IMR-90 (cell line): Measurements from ENCODE around the gene PLCL2. TPM values are rescaled to one million over a fixed set of nuclear protein-coding genes. Genes with fewer than 3 reads are reported as not detected.

ENCODE experiments used
- ATAC-seq: fragments of 200-7000 bp; cut with Tn5 transposase; 2 replicates; pipeline ENCODE4 v1.9.1; 2020; ENCODE audit warnings: low read depth, mild to moderate bottlenecking, moderate library complexity
- BruUV-seq: library from RNA; stranded (reverse); fragments of 400-500 nt; replicated peaks from 2 replicates; lab custom pipeline; 2021; lab: Mats Ljungman, UMichigan
- CTCF ChIA-PET: fragments of 300-600 bp; formaldehyde crosslinking; extraction: SDS; loops from one replicate; lab custom pipeline; 2021; ENCODE audit warnings: antibody characterized with exemption; lab: Yijun Ruan, JAX
- POLR2A ChIA-PET: fragments of 300-600 bp; sonication (Branson Sonifier 250); formaldehyde crosslinking; loops from one replicate; lab custom pipeline; 2022; ENCODE audit warnings: antibody characterized with exemption; ENCODE audit not compliant: unreplicated experiment; lab: Charles Lee
- DNase-seq: peaks from one replicate; pipeline ENCODE4 v3.0.0; 2013
- H2AFZ ChIP-seq: replicated peaks from 2 replicates; pipeline ENCODE3; 2013; ENCODE audit warnings: low read length, mild to moderate bottlenecking; ENCODE audit not compliant: poor library complexity
- H2AK5ac ChIP-seq: 2 replicates; pipeline ENCODE4 v1.6.1; 2013; ENCODE audit warnings: low read depth, low read length, inconsistent platforms
- H2AK9ac ChIP-seq: replicated peaks from 2 replicates; pipeline ENCODE3; 2013; ENCODE audit warnings: mild to moderate bottlenecking, low read depth, low read length, moderate library complexity; ENCODE audit not compliant: poor library complexity
- H2BK120ac ChIP-seq: 2 replicates; pipeline ENCODE4 v1.6.1; 2013; ENCODE audit warnings: low read depth, low read length, inconsistent platforms
- H2BK15ac ChIP-seq: 3 replicates; pipeline ENCODE4 v1.6.1; 2013; ENCODE audit warnings: low read depth, low read length, inconsistent platforms
- H2BK20ac ChIP-seq: 2 replicates; pipeline ENCODE4 v1.6.1; 2013; ENCODE audit warnings: low read depth, mild to moderate bottlenecking, inconsistent platforms, low read length, moderate library complexity
- H2BK5ac ChIP-seq: 2 replicates; pipeline ENCODE4 v1.6.1; 2013; ENCODE audit warnings: mild to moderate bottlenecking, low read depth, low read length, inconsistent platforms; ENCODE audit not compliant: poor library complexity, severe bottlenecking
- H3K14ac ChIP-seq: replicated peaks from 2 replicates; pipeline ENCODE4 v1.6.1; 2013; ENCODE audit warnings: low read depth, low read length, inconsistent platforms
- H3K18ac ChIP-seq: 2 replicates; pipeline ENCODE4 v1.6.1; 2013; ENCODE audit warnings: low read depth, low read length, control low read depth
- H3K23ac ChIP-seq: 2 replicates; pipeline ENCODE4 v1.6.1; 2013; ENCODE audit warnings: low read depth, low read length, inconsistent platforms
- H3K27ac ChIP-seq: 2 replicates; pipeline ENCODE4 v1.5.1; 2013; ENCODE audit warnings: mild to moderate bottlenecking, control low read depth, low read length; ENCODE audit not compliant: insufficient read depth
- H3K27me3 ChIP-seq: 2 replicates; pipeline ENCODE4 v1.6.1; 2013; ENCODE audit warnings: low read length; ENCODE audit not compliant: control insufficient read depth, insufficient read depth
- H3K36me3 ChIP-seq: 2 replicates; pipeline ENCODE4 v1.6.1; 2013; ENCODE audit warnings: low read length, mixed read lengths; ENCODE audit not compliant: control insufficient read depth, insufficient read depth
- H3K4ac ChIP-seq: 2 replicates; pipeline ENCODE4 v1.6.1; 2013; ENCODE audit warnings: low read depth, low read length, inconsistent platforms
- H3K4me1 ChIP-seq: 2 replicates; pipeline ENCODE4 v1.6.1; 2013; ENCODE audit warnings: low read length, mixed read lengths; ENCODE audit not compliant: control insufficient read depth, insufficient read depth
- H3K4me2 ChIP-seq: 2 replicates; pipeline ENCODE4 v1.6.1; 2013; ENCODE audit warnings: low read depth, mild to moderate bottlenecking, control low read depth, low read length, moderate library complexity
- H3K4me3 ChIP-seq: 2 replicates; pipeline ENCODE4 v1.5.1; 2013; ENCODE audit warnings: low read depth, mild to moderate bottlenecking, control low read depth, low read length, moderate library complexity; ENCODE audit not compliant: insufficient read depth
- H3K56ac ChIP-seq: 2 replicates; pipeline ENCODE4 v1.6.1; 2013; ENCODE audit warnings: low read length, inconsistent platforms; ENCODE audit not compliant: insufficient read depth; ENCODE audit errors: extremely low read depth
- H3K79me1 ChIP-seq, 2 experiments: 2 replicates each; pipeline ENCODE4 v1.6.1; 2013; ENCODE audit warnings: low read length in 2 of 2, inconsistent platforms in 1 of 2, low read depth in 1 of 2
- H3K9ac ChIP-seq: 2 replicates; pipeline ENCODE4 v1.6.1; 2013; ENCODE audit warnings: low read depth, low read length, control low read depth
- H3K9me1 ChIP-seq: 2 replicates; pipeline ENCODE4 v1.6.1; 2013; ENCODE audit warnings: low read length, inconsistent platforms; ENCODE audit not compliant: insufficient read depth
- H3K9me3 ChIP-seq: 2 replicates; pipeline ENCODE4 v1.6.1; 2013; ENCODE audit warnings: low read length; ENCODE audit not compliant: control insufficient read depth, insufficient read depth
- H4K20me1 ChIP-seq: 2 replicates; pipeline ENCODE4 v1.6.1; 2013; ENCODE audit warnings: low read length, inconsistent platforms; ENCODE audit not compliant: insufficient read depth
- H4K5ac ChIP-seq: 2 replicates; pipeline ENCODE4 v1.6.1; 2013; ENCODE audit warnings: mild to moderate bottlenecking, low read depth, low read length, control low read depth
- H4K8ac ChIP-seq, 2 experiments: 2 replicates each; pipeline ENCODE4 v1.6.1; 2013; ENCODE audit warnings: low read depth in 2 of 2, low read length in 2 of 2, control low read depth in 1 of 2, inconsistent platforms in 1 of 2
- H4K91ac ChIP-seq: 2 replicates; pipeline ENCODE4 v1.6.1; 2013; ENCODE audit warnings: low read depth, low read length, inconsistent platforms; ENCODE audit not compliant: insufficient read depth
- CEBPB ChIP-seq: IDR thresholded peaks from 2 replicates; pipeline ENCODE4 v1.6.1; 2012; ENCODE audit warnings: low read depth, low read length, improper control_type of control experiment
- RAD21 ChIP-seq: IDR thresholded peaks from 2 replicates; pipeline ENCODE4 v1.6.1; 2012; ENCODE audit warnings: low read length, improper control_type of control experiment
- WGBS, 2 experiments: methylation state at CpG; one replicate each; pipeline versions ENCODE4 v1.1.5 to v1.1.7; 2013; ENCODE audit warnings: missing lambda C conversion rate in 2 of 2; ENCODE audit not compliant: insufficient read length in 1 of 2; ENCODE audit errors: extremely low coverage in 2 of 2; 5-methylcytosine and 5-hydroxymethylcytosine counted together
- dilution Hi-C: fragments of 300-500 bp; cut with HindIII; formaldehyde crosslinking; loops from one replicate; pipeline ENCODE4 v1.14.3; 2018; ENCODE audit warnings: low sequenced_read_pairs; ENCODE audit not compliant: unreplicated experiment
- in situ Hi-C: fragments of 300-500 bp; cut with MboI; formaldehyde crosslinking; loops from 3 replicates; pipeline ENCODE4 v1.14.3; 2019; ENCODE audit warnings: low sequenced_read_pairs, inconsistent platforms, mixed read lengths
- intact Hi-C: fragments of 100-400 bp; cut with micrococcal nuclease; formaldehyde crosslinking; loops from 2 replicates; pipeline ENCODE4 v1.10.0; 2022
- polyA plus RNA-seq, 3 experiments: library from polyadenylated mRNA; depleted of rRNA; stranded (reverse); fragments of >200 nt; gene quantifications; 2 replicates each; pipeline ENCODE4 v1.2.3, GENCODE V29; 2012; ENCODE audit warnings: low replicate concordance in 1 of 3
- total RNA-seq: library from RNA; depleted of rRNA; stranded (reverse); fragments of >200 nt; gene quantifications from 2 replicates; pipeline ENCODE4 v1.2.3, GENCODE V29; 2012

PLCL2 gene
- total and polyA plus RNA-seq, 2 of the 4 experiments (the other 2 are of a cell fraction) = 0.92 to 3.8 TPM

DNA sequence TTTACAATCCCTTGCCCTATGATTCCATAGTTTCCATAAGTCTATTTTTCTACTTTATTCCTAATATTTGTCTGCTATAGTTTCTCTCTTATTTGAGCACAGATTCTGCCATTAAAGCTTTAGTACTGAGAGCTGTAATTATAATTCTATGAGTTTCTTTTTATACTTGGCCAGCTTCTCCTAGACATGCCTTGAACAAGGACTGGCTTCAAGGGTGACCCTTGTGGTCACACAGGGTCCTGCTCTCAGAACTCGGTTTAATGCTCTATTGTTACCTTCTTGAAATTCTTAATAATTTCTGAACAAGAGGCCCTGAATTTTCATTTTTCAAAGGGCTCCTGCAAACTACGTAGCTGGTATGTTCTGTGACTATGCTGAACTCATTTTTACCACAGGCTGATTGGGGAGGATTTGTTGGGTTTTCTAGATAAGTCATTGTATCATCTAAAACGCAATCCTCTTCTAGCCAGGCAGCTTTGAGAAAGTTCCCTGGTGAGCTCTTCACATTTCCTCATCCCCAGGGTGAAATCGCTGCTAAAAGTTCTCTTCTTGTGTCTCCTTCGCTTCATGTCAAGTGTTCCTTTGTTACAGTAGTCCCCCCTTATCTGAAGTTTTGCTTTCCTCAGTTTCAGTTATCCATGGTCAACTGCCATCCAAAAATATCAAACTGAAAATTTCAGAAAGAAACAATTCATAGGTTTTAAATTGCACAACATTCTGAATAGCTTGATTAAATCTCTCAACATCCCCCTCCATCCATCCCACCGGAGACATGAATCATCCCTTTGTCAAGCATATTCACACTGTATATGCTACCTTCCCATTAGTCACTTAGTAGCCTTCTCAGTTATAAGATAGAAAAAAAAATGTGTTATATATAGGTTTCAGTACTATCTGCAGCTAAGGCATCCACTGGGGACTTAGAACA is 12.6 kb upstream of the PLCL2 start:
- Histone ChIP-seq H3K4ac (no peak overlapping the region), H3K79me1 (no peaks in the 10 kb centered on the region), H3K9me3 (no peaks in the 10 kb centered on the region), H2AK5ac (no peak overlapping the region), H3K4me2 (no peak overlapping the region), H3K4me1 (no peaks in the 10 kb centered on the region), H3K27me3 (peaks cover 2% of the 10 kb centered on the region), H2BK20ac (no peak overlapping the region), H3K4me3 (no peak overlapping the region), H2AFZ (no peak overlapping the region), H3K56ac (no peak overlapping the region), H2BK5ac (no peak overlapping the region), H2BK120ac (no peak overlapping the region), H3K36me3 (no peaks in the 10 kb centered on the region), H2BK15ac (no peak overlapping the region), H4K20me1 (no peaks in the 10 kb centered on the region), H3K9me1 (no peaks in the 10 kb centered on the region), H3K9ac (no peak overlapping the region), H3K18ac (no peak overlapping the region), H2AK9ac (no peak overlapping the region), H3K23ac (no peak overlapping the region), H3K27ac (no peak overlapping the region), H4K8ac (no peak overlapping the region), H4K91ac (no peak overlapping the region), H4K5ac (no peak overlapping the region), H3K14ac (no peak overlapping the region)
- no CpG with 5 or more reads among the region's 6 CpGs for WGBS, 2 experiments
- DNase-seq = no peak
- ChIA-PET CTCF (interaction anchor here (2.2 kb wide), 1 partner anchor 12 kb away, joined by 7 read pairs; no protein-coding TSS in a partner anchor), POLR2A (no interaction called here)
- no TSS peak for BruUV-seq
- dilution Hi-C loops = no loop called here
- 0 out of 2 replicates have a peak, but pooled peaks have one; percentile 4 for TF ChIP-seq CEBPB
- TF ChIP-seq RAD21 = no peak
- in situ Hi-C loops = no loop called here
- intact Hi-C loops = no loop called here
- no peak for ATAC-seq
